Myocyte (in vitro differentiated cells): ENCODE results near the gene NAB1. TPM values are rescaled to one million over a fixed set of nuclear protein-coding genes. Genes with fewer than 3 reads are reported as not detected.
A peak's percentile ranks its signal among the peaks of the same experiment; 100 is the strongest.

Source experiments
- DNase-seq: peaks from one replicate; pipeline ENCODE4 v3.0.0-alpha.2; 2012; ENCODE audit warnings: low read depth
- total RNA-seq: library from RNA; depleted of rRNA; stranded (reverse); fragments of >200 nt; gene quantifications from 2 replicates; pipeline ENCODE4 v1.2.3, GENCODE V29; 2014

NAB1 gene
- total RNA-seq, 1 donor from 2014 or later = 43.7 TPM

- DNase-seq = peak; percentile 6
Observed at GRCh38 chr2:190637281-190637734, 11.6 kb upstream of the NAB1 start.

- DNase-seq = no peak
Observed at GRCh38 chr2:190637903-190638618, 10.8 kb upstream of the NAB1 start.

- no peak for DNase-seq
Observed at GRCh38 chr2:190640117-190640516, 8.8 kb upstream of the NAB1 start.

- DNase-seq = no peak
Observed at GRCh38 chr2:190641469-190641868, 7.4 kb upstream of the NAB1 start.

GRCh38 chr2:190646780-190647522 is 1.9 kb upstream of the NAB1 start:
- DNase-seq = peak; percentile 33

- peak; percentile 87 for DNase-seq
Observed at GRCh38 chr2:190648289-190649034, 421 bp upstream of the NAB1 start.

- peak; percentile 35 for DNase-seq
Observed at GRCh38 chr2:190649798-190650390, 1.0 kb downstream of the NAB1 start.

GRCh38 chr2:190651413-190651812 is 2.5 kb downstream of the NAB1 start:
- DNase-seq = no peak

- DNase-seq = no peak
Observed at GRCh38 chr2:190653231-190653630, 4.3 kb downstream of the NAB1 start.

- DNase-seq = no peak
Observed at GRCh38 chr2:190653931-190654330, 5.0 kb downstream of the NAB1 start.

GRCh38 chr2:190655113-190655512 is 6.2 kb downstream of the NAB1 start:
- DNase-seq = peak; percentile 30

- DNase-seq = no peak
Observed at GRCh38 chr2:190655570-190655969, 6.7 kb downstream of the NAB1 start.

GRCh38 chr2:190656301-190656700 is 7.4 kb downstream of the NAB1 start:
- peak; percentile 67 for DNase-seq

- DNase-seq = no peak
Observed at GRCh38 chr2:190657474-190658255, 8.8 kb downstream of the NAB1 start.

GRCh38 chr2:190659553-190659952 is 10.7 kb downstream of the NAB1 start:
- DNase-seq = no peak

GRCh38 chr2:190662754-190663153 is 13.9 kb downstream of the NAB1 start:
- no peak for DNase-seq

GRCh38 chr2:190663348-190663747 is 14.5 kb downstream of the NAB1 start:
- DNase-seq = peak; percentile 24

GRCh38 chr2:190663839-190664238 is 15.0 kb downstream of the NAB1 start:
- peak; percentile 8 for DNase-seq

GRCh38 chr2:190664240-190664639 is 15.4 kb downstream of the NAB1 start:
- DNase-seq = peak; percentile 16

- no peak for DNase-seq
Observed at GRCh38 chr2:190666895-190667294, 18.0 kb downstream of the NAB1 start.

GRCh38 chr2:190668892-190669291 is 20.0 kb downstream of the NAB1 start:
- DNase-seq = no peak
